Germinal center (tissue), 1 donor: ENCODE measurements around the gene NRAP.

Source experiments
- DNase-seq: peaks from one replicate; pipeline ENCODE4 v3.0.0; 2012; ENCODE audit warnings: mixed read lengths, low spot score

The NRAP gene

GRCh38 chr10:113561214-113561613 is 102.6 kb downstream of the NRAP start:
- DNase-seq = no peak

DNA sequence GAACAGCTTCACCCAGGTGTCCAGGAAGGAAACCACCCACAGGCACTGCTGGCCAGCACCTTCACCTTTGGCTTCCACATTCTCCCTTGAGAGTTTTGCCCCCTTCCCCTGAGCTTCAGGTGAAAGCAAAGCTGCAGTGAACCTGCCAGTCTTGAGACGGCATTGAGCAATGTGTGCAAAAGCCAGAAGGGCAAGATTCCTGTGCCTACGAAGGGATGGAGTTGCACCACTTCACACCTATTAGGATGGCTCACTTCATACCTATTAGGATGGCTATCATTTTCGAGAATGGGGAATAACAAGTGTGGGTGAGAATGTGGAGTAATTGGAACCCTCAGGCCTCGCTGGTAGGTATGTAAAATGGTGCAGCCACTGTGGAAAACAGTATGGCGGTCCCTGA is 103.8 kb downstream of the NRAP start:
- DNase-seq = no peak

GRCh38 chr10:113557903-113558321 is 105.9 kb downstream of the NRAP start:
- DNase-seq = no peak

GRCh38 chr10:113557424-113557862 is 106.4 kb downstream of the NRAP start:
- DNase-seq = no peak

DNA sequence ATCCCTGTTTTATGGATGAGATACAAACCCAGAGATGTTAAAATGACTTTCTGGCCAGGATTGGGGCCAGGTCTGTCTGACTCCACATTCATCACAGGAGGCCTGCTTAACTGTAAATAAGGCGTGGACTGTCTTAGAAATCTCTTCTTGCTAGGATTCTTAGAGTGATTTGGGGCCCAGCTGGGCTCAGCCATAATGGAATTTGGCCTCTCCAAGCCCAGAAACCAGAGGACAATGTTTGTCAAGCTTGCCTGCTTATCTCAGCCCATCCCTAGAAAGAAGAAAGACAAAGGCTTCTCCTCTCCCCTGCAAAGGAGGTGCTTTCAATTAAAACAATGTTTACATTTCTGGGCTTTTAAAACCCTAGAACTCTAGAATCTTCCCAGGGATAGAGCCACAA is 108.1 kb downstream of the NRAP start:
- no peak for DNase-seq

DNA sequence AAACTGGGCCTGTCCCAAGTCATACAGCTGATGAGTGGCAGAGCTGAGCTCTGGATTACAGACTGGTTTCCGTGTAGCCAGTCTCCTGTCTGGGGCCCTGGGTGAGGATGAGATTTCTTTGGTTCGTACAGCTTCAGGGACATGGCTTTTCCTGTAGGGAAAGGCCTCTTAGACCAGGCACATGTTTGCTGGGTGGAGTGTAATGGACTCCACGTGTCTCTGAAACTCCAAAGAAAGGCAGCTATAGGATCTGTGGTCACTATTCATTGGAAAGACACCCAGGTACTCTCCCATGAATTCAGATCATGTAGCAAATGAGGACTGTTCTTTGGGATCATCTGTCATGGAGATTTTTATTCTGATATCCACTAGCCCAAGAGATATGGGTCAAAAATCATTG is 108.6 kb downstream of the NRAP start:
- no peak for DNase-seq

- DNase-seq = no peak
These were observed 109.6 kb downstream of the NRAP start for GRCh38 chr10:113554214-113554613.

DNA sequence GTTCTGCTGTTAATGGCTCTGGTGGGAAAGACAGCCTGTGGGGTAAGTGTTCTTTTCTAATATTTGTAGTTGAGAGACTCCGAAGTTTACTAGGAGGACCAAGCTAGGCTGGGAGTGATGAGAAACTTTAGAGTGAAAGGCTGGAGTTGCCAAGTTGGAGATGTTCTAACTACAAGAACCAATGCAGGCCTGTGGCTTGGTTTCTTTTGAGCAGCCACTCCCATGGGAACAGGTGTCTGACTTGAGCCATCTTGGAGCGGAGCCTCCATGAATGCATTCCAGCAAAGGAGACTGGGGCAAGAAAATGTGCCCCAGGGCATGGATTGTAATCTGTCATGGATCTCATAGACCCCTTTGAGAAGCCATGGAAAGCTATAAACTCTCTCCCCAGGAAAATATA is 110.7 kb downstream of the NRAP start:
- DNase-seq = no peak

DNA sequence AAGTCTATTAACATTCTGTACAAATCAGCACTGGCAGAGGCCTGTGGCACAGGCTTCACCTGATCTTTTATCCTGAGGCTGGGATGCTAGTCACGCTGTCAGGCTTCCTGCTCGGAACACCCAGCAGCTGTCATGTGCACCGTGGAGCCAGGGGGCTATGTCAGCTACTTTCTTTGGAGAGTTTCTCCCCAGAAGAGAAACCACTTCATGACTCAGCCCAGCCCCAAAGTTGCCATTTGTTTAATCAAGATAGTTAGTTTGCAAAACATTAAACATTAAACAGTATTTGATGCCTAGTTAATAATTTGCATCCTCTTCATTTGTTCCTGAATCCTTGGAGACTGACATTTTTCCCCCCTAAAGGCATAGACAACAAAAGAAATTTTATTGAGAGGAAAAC is 111.1 kb downstream of the NRAP start, which contains the start of gene HABP2:
HABP2 (plus strand) TSS at position 353 of the 400 bp plus-strand sequence. CDS start 69 bp downstream, outside the sequence.
- no peak for DNase-seq

- no peak for DNase-seq
These were observed 111.8 kb downstream of the NRAP start for GRCh38 chr10:113552014-113552413.

DNA sequence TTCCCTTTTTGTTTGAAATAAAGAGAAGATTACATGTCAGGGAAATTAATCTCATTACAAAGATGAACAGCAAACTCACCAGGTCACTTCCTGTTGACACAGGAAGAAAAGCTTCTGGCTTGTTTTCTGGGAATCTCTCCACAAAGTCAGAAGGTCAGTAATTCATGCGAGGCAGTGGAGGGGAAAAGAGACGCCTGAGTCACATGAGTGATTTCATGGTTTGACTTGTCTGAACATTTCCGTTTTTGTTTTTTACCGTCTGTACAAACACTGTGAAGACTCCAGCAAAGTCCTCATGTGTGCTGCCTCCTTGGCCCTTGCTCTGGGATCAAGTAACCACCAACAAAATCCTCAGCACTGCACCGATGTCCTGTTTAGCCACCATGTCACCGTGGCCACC is 113.5 kb downstream of the NRAP start:
- DNase-seq = no peak

DNA sequence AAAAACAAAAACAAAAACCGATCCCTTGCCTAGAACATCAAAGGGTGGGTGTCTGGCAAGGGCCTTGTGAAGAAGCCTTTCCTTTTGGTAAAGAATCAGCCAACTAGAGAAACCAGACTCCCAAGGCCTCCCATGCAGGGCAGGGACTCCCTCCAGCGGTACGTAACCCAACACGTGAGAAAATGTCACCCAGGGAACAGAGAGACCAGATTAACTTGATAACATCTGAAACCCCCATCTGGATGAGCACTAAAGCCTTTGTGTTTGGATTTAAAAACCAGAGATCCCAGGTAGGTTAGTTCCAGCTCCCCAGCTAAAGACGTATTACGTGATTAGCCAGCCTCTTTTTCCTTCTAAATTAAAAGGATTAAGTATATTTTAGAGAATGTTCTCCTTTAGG is 114.0 kb downstream of the NRAP start:
- no peak for DNase-seq

- DNase-seq = no peak
These were observed 116.4 kb downstream of the NRAP start for GRCh38 chr10:113547426-113547825.

GRCh38 chr10:113544392-113544791 is 119.4 kb downstream of the NRAP start:
- no peak for DNase-seq

DNA sequence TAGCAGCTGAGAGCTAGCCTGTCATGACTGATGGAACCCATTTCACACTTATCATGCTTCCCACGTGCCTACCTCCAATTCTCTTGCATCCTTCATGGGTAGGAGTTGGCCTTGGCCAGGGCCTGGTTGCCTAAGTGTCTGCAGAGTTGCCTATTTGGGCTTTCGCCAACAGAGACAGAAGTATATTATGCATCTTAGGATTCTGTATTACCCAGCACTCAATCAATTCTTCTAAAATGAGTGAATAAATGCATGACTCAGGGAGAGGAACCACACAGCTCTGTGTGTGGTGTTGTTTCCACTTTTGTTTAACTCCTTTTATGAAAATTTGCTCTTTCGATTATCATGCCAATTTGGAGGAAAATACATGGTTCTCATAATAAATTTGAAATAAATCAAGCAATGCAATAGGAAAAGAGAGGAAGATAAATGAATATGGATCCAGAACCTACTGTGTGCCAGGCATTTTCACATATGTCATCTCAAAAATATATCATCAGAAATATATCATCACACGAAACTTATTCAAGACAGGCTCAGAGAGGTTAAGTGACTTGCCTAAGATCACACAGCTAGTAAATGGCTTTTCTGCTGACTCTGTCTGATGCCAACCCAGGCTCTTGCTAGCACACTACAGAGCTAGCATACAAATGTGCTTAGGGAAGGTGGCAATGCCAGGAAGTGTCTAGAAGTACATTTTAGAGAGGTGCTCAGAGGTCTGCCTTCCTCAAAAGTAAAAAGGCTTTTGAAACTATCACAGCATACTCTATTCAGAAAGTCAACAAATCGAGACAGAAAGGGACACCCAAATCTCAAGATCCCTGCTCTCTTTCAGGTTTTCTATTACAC is 120.5 kb downstream of the NRAP start:
- DNase-seq = no peak

- no peak for DNase-seq
These were observed 122.3 kb downstream of the NRAP start for GRCh38 chr10:113541549-113541927.

DNA sequence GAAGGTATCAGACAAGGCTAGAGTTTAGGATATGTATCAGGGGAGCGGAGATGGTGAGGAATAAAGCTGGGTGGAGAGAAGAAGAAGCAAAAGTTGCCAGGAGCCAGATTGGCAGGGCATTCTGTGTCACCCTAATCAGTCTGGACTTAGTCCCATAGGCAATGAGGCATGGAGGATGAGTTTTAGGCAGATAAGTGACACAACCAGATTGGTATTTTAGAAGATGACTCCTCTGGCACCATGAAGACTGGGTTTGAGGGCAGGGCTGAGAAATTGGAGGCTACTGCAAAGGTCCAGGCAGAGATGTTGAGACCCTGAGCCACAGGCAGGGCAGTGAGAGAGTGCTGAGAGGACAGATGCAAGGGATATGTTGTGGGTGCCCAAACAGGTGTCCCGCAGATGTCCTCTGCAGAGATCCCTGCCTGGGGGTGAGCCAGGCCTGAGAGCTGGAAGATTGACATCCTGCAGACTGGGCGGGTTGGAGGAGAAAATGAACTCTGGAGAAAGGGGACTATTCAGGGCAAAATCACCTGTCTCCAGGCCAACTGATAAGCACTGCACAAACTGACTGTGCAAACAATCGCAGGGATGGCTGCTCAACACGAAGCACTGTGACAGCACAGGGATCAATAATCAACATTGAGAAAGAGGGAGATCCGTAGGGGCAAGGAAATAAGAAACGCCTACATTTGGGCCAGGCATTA is 122.8 kb downstream of the NRAP start:
- DNase-seq = no peak

DNA sequence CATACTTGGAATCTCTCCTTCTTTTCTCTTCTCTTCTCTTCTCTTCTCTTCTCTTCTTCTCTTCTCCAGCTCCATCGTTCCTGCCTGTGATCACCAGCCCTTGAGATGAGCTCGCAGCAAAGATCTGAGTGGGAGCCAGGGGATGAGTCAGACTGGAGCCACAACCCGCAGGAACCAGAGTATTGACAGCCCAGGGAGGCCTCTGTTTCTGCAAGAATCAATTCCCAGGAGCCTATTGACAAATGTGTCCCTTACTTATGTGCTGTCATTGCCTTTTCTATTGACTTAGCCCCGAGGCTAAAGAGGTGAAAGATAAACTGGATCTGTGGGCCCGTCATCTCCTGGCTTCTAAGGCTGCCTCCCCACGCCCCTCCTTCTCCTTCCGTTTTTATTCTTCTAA is 124.1 kb downstream of the NRAP start:
- no peak for DNase-seq
